ENCODE results near the gene CYP4F11.

- TF ChIP-seq POLR2A (IDR thresholded peaks at IDR 0.05; ENCODE audit: low read depth, low read length) = no peak
- no peak for TF ChIP-seq CTCF (conservative IDR thresholded peaks at IDR 0.05; ENCODE audit: low read depth, low read length)
- no peak for TF ChIP-seq RFX5 (IDR thresholded peaks at IDR 0.05; ENCODE audit: low read depth, low read length)
- TF ChIP-seq, protein P1, sequence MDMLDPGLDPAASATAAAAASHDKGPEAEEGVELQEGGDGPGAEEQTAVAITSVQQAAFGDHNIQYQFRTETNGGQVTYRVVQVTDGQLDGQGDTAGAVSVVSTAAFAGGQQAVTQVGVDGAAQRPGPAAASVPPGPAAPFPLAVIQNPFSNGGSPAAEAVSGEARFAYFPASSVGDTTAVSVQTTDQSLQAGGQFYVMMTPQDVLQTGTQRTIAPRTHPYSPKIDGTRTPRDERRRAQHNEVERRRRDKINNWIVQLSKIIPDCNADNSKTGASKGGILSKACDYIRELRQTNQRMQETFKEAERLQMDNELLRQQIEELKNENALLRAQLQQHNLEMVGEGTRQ (IDR thresholded peaks at IDR 0.05; ENCODE audit: low read depth, low read length) = no peak
- no peak for TF ChIP-seq BHLHE40 (IDR thresholded peaks at IDR 0.05; ENCODE audit: low read depth, low read length)
- TF ChIP-seq CEBPB (IDR thresholded peaks at IDR 0.05; ENCODE audit: low read depth, low read length) = no peak
- no peak for TF ChIP-seq SMC3 (IDR thresholded peaks at IDR 0.05; ENCODE audit: low read depth, low read length)
- no peak for TF ChIP-seq MAFK (IDR thresholded peaks at IDR 0.05; ENCODE audit: low read depth, low read length)
- no peak for TF ChIP-seq FOS (IDR thresholded peaks at IDR 0.05; ENCODE audit: low read depth, low read length)
These were observed 32.1 kb downstream of the CYP4F11 start for GRCh38 chr19:15902254-15902653.

Measured in IMR-90 (cell line).